Liver (tissue), 3 donors: ENCODE results near the gene STRA8.

Experiments
- GABPA ChIP-seq, 2 donors: IDR thresholded peaks in 1 of 2; conservative IDR thresholded peaks in 1 of 2; 2 replicates each; pipeline ENCODE4 v1.6.1; 2016; ENCODE audit warnings: antibody characterized with exemption in 2 of 2, mild to moderate bottlenecking in 1 of 2, moderate library complexity in 1 of 2
- YY1 ChIP-seq: IDR thresholded peaks from 2 replicates; pipeline ENCODE4 v1.6.1; 2016; ENCODE audit warnings: antibody characterized with exemption, mild to moderate bottlenecking
- TF ChIP-seq, protein P1 (sequence below): fragments of 150-350 bp; IDR thresholded peaks from 2 replicates; pipeline ENCODE4 v1.5.1; 2017; ENCODE audit warnings: improper control_type of control experiment, low read depth, low read length; ENCODE audit not compliant: missing input control
- TF ChIP-seq, protein P2 (sequence below): IDR thresholded peaks from 2 replicates; pipeline ENCODE4 v1.6.1; 2016; ENCODE audit warnings: antibody characterized with exemption, mild to moderate bottlenecking
- donor health status: healthy.
- donor health status: healthy.

DNA sequence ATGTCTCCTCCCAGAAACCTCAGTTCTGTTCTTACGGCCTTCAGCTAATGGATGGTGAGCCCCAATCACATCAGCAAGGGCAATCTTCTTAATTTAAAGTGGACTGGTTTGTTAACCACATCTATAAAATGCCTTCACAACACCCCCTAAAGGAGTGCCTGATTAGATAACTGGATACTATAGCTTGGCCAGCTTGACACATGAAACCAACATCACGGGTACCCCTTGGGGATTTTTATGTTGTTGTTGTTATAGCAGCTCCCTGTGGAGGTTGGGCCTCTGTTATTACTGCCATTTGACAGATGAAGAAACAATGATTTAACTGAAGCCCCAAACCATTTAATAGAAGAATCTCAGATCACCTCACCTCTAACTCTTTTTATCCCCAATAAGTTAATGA lies 26.8 kb downstream of the STRA8 start:
- TF ChIP-seq, protein P1, sequence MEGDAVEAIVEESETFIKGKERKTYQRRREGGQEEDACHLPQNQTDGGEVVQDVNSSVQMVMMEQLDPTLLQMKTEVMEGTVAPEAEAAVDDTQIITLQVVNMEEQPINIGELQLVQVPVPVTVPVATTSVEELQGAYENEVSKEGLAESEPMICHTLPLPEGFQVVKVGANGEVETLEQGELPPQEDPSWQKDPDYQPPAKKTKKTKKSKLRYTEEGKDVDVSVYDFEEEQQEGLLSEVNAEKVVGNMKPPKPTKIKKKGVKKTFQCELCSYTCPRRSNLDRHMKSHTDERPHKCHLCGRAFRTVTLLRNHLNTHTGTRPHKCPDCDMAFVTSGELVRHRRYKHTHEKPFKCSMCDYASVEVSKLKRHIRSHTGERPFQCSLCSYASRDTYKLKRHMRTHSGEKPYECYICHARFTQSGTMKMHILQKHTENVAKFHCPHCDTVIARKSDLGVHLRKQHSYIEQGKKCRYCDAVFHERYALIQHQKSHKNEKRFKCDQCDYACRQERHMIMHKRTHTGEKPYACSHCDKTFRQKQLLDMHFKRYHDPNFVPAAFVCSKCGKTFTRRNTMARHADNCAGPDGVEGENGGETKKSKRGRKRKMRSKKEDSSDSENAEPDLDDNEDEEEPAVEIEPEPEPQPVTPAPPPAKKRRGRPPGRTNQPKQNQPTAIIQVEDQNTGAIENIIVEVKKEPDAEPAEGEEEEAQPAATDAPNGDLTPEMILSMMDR = no peak
- no peak for TF ChIP-seq GABPA (IDR thresholded peaks at IDR 0.05 in 1 of 2, conservative IDR thresholded peaks at IDR 0.05 in 1 of 2)
- TF ChIP-seq, protein P2, sequence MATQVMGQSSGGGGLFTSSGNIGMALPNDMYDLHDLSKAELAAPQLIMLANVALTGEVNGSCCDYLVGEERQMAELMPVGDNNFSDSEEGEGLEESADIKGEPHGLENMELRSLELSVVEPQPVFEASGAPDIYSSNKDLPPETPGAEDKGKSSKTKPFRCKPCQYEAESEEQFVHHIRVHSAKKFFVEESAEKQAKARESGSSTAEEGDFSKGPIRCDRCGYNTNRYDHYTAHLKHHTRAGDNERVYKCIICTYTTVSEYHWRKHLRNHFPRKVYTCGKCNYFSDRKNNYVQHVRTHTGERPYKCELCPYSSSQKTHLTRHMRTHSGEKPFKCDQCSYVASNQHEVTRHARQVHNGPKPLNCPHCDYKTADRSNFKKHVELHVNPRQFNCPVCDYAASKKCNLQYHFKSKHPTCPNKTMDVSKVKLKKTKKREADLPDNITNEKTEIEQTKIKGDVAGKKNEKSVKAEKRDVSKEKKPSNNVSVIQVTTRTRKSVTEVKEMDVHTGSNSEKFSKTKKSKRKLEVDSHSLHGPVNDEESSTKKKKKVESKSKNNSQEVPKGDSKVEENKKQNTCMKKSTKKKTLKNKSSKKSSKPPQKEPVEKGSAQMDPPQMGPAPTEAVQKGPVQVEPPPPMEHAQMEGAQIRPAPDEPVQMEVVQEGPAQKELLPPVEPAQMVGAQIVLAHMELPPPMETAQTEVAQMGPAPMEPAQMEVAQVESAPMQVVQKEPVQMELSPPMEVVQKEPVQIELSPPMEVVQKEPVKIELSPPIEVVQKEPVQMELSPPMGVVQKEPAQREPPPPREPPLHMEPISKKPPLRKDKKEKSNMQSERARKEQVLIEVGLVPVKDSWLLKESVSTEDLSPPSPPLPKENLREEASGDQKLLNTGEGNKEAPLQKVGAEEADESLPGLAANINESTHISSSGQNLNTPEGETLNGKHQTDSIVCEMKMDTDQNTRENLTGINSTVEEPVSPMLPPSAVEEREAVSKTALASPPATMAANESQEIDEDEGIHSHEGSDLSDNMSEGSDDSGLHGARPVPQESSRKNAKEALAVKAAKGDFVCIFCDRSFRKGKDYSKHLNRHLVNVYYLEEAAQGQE = no peak
- no peak for TF ChIP-seq YY1
